ENCODE results near the gene IGHMBP2. TPM values are rescaled to one million over a fixed set of nuclear protein-coding genes. Genes with fewer than 3 reads are reported as not detected.

The IGHMBP2 gene
- total RNA-seq, 4 donors from 2014 or later: 22.9 to 55.0 (median 30.3) TPM

DNA sequence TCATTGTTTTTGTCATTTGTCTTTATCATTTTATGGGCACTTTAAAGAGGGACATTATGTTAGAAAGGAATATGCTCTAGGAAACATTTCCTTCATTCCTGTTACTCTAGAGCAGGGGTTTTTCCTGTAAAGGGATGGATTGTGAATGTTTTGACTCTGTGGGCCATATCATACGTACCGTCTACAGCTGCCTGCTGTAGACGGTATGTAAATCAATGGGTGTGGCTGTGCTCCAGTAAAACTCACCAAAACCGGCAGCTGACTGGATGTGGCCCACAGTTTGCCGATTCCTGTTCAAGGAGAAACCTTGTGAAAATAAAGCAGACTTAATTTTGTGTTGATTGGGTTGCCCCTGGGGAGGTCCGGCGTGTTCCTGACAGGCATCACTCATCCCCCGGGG is 7.3 kb downstream of the IGHMBP2 start:
- Histone ChIP-seq H3K4me3 (no peak overlapping the region), H3K4me1 (no peaks in the 10 kb centered on the region), H3K9me3 (no peaks in the 10 kb centered on the region), H3K27me3 (no peaks in the 10 kb centered on the region), H3K27ac (no peak overlapping the region), H3K36me3 (peaks cover 83% of the 10 kb centered on the region)
- WGBS: 84% methylated on average over 6 of the region's 8 CpGs
- DNase-seq (ENCODE audit: low spot score in 2 of 2): no peak
- TF ChIP-seq POLR2AphosphoS5 (IDR thresholded peaks at IDR 0.05) (no peak), EP300 (IDR thresholded peaks at IDR 0.05) (no peak), POLR2A (IDR thresholded peaks at IDR 0.05) (no peak)
- TF ChIP-seq, protein P1, sequence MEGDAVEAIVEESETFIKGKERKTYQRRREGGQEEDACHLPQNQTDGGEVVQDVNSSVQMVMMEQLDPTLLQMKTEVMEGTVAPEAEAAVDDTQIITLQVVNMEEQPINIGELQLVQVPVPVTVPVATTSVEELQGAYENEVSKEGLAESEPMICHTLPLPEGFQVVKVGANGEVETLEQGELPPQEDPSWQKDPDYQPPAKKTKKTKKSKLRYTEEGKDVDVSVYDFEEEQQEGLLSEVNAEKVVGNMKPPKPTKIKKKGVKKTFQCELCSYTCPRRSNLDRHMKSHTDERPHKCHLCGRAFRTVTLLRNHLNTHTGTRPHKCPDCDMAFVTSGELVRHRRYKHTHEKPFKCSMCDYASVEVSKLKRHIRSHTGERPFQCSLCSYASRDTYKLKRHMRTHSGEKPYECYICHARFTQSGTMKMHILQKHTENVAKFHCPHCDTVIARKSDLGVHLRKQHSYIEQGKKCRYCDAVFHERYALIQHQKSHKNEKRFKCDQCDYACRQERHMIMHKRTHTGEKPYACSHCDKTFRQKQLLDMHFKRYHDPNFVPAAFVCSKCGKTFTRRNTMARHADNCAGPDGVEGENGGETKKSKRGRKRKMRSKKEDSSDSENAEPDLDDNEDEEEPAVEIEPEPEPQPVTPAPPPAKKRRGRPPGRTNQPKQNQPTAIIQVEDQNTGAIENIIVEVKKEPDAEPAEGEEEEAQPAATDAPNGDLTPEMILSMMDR (IDR thresholded peaks at IDR 0.05): no peak

DNA sequence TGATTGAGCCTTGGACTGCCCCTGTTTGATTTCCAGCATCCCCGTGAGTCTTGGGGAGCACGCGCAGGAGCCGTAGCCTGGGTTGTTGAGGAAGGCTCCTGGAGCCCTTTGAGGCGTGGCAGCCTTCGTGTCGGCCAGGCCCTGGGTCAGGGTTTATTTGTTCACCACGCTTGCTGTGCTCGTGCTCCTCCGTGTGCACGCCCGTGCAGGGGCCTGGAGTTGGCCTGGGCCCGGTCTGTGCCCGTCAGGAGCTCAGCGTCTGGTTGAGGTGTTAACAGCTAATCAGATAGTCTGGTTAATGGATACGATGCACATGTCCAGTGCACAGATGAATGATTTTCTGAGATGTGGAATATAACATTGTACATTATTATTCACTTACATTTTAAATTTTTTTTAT is 8.0 kb downstream of the IGHMBP2 start:
- no peak for DNase-seq (ENCODE audit: low spot score in 2 of 2)
- WGBS: 98% methylated on average over 12 of the region's 16 CpGs
- Histone ChIP-seq H3K4me3 (no peak overlapping the region), H3K27ac (no peak overlapping the region), H3K27me3 (no peaks in the 10 kb centered on the region), H3K4me1 (no peaks in the 10 kb centered on the region), H3K36me3 (peaks cover 90% of the 10 kb centered on the region), H3K9me3 (no peaks in the 10 kb centered on the region)
- TF ChIP-seq EP300 (IDR thresholded peaks at IDR 0.05) (no peak), POLR2AphosphoS5 (IDR thresholded peaks at IDR 0.05) (no peak), POLR2A (IDR thresholded peaks at IDR 0.05) (no peak)
- TF ChIP-seq, protein P1 (IDR thresholded peaks at IDR 0.05): no peak

DNA sequence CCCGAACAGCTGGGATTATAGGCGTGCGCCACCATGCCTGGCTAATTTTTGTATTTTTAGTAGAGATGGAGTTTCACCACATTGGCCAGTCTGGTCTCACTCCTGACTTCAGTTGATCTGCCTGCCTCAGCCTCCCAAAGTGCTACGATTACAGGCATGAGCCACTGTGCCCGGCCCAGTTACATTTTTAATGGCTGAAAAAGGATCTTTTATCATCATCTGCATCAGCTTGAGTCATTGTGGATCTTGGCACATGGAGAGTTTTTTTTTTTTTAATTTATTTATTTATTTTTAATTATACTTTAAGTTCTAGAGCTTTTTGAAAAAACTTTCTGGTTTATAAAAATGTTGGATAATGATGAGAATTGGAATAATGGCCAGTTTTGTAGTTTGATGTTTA is 8.6 kb downstream of the IGHMBP2 start:
- Histone ChIP-seq H3K36me3 (peaks cover 96% of the 10 kb centered on the region), H3K4me3 (no peak overlapping the region), H3K9me3 (no peaks in the 10 kb centered on the region), H3K4me1 (no peaks in the 10 kb centered on the region), H3K27me3 (no peaks in the 10 kb centered on the region), H3K27ac (no peak overlapping the region)
- WGBS: 81% methylated on average over 5 of the region's 5 CpGs
- TF ChIP-seq EP300 (IDR thresholded peaks at IDR 0.05) (no peak), POLR2A (IDR thresholded peaks at IDR 0.05) (no peak), POLR2AphosphoS5 (IDR thresholded peaks at IDR 0.05) (no peak)
- TF ChIP-seq, protein P1 (IDR thresholded peaks at IDR 0.05): no peak
- no peak for DNase-seq (ENCODE audit: low spot score in 2 of 2)

DNA sequence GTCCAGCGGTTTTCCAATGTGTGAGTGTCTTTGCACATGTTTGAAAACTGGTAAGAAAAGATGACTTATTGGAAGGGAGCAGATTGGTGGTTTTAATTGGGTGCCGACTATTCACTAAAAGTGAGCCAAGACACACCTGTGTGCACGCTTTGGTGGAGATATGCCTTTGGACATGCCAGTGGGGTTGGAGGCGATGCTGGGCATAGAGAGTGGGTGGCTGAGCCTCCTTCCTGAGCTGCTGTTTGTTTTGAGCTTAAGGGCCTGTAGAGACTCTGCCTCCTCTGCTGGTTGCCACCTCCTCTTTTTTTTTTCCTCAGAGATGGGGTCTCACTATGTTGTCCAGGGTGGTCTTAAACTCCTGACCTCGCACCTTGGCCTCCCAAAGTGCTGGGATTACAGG is 9.5 kb downstream of the IGHMBP2 start:
- TF ChIP-seq EP300 (IDR thresholded peaks at IDR 0.05) (no peak), POLR2A (IDR thresholded peaks at IDR 0.05) (no peak), POLR2AphosphoS5 (IDR thresholded peaks at IDR 0.05) (no peak)
- TF ChIP-seq, protein P1 (IDR thresholded peaks at IDR 0.05): no peak
- peaks cover 97% of the 10 kb centered on the region for H3K36me3 ChIP-seq
- no peaks in the 10 kb centered on the region for H3K9me3 ChIP-seq
- WGBS: 96% methylated on average over 5 of the region's 5 CpGs
- H3K4me3 ChIP-seq: no peak overlapping the region
- no peaks in the 10 kb centered on the region for H3K4me1 ChIP-seq
- H3K27me3 ChIP-seq: no peaks in the 10 kb centered on the region
- H3K27ac ChIP-seq: no peak overlapping the region
- DNase-seq (ENCODE audit: low spot score in 2 of 2): no peak

DNA sequence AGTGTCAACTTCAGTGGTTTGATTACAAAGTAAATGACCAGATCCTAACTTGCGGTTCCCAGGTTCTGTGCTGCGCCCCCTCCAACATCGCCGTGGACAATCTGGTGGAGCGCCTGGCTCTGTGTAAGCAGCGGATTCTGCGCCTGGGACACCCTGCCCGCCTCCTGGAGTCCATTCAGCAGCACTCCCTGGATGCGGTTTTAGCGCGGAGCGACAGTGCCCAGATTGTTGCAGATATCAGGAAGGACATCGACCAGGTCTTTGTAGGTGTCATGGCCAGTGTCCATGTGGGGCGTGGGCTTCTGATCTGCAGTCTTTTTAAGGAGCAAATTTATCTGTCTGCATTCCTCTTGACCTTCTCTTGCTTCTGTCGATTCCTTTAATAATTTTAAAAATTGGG is 11.1 kb downstream of the IGHMBP2 start:
- Histone ChIP-seq H3K27ac (no peak overlapping the region), H3K27me3 (no peaks in the 10 kb centered on the region), H3K4me3 (no peak overlapping the region), H3K9me3 (no peaks in the 10 kb centered on the region), H3K4me1 (no peaks in the 10 kb centered on the region), H3K36me3 (peaks cover 97% of the 10 kb centered on the region)
- TF ChIP-seq POLR2A (IDR thresholded peaks at IDR 0.05): no peak
- no peak for TF ChIP-seq POLR2AphosphoS5 (IDR thresholded peaks at IDR 0.05)
- TF ChIP-seq, protein P1 (IDR thresholded peaks at IDR 0.05): no peak
- TF ChIP-seq EP300 (IDR thresholded peaks at IDR 0.05): no peak
- 97% methylated on average over 15 of the region's 15 CpGs for WGBS
- no peak for DNase-seq (ENCODE audit: low spot score in 2 of 2)

All from suprapubic skin (tissue), 4 donors.